Activated T-helper 2 cell treated with anti-CD3 and anti-CD28 coated beads, Interferon-gamma antibody, Interleukin-2, Interleukin-4, amounts not matched to agents 10 μg/mL and 5 μg/mL and 100 μg/mL, durations not matched to agents 14 hours and 24 hours and 36 hours (primary cell): ENCODE results near the gene HSD17B8. TPM values are rescaled to one million over a fixed set of nuclear protein-coding genes. Genes with fewer than 3 reads are reported as not detected.

Experiments used
- DNase-seq: peaks from one replicate; pipeline ENCODE4 v3.0.0; 2021; ENCODE audit warnings: low spot score
- H3K27ac Mint-ChIP-seq: one replicate; pipeline ENCODE4 v1.8.0; 2021; ENCODE audit warnings: mixed read lengths
- H3K27me3 Mint-ChIP-seq: one replicate; pipeline ENCODE4 v1.8.0; 2021; ENCODE audit warnings: low read depth, mixed read lengths
- H3K36me3 Mint-ChIP-seq: one replicate; pipeline ENCODE4 v1.8.0; 2021; ENCODE audit warnings: low read depth, mixed read lengths
- H3K4me1 Mint-ChIP-seq: one replicate; pipeline ENCODE4 v1.8.0; 2021; ENCODE audit warnings: low read depth, mixed read lengths
- H3K4me3 Mint-ChIP-seq: one replicate; pipeline ENCODE4 v1.8.0; 2021; ENCODE audit warnings: low read depth, mild to moderate bottlenecking, moderate library complexity, mixed read lengths
- H3K9me3 Mint-ChIP-seq: one replicate; pipeline ENCODE4 v1.8.0; 2021; ENCODE audit warnings: mixed read lengths
- intact Hi-C: fragments of 100-400 bp; cut with micrococcal nuclease; formaldehyde crosslinking; loops from one replicate; pipeline ENCODE4 v1.15.1; 2023
- total RNA-seq: library from RNA; stranded (reverse); gene quantifications from 2 replicates; pipeline ENCODE4 v1.2.3, GENCODE V29; 2022

The HSD17B8 gene
- total RNA-seq, 1 donor from 2014 or later = 14.7 TPM

- Mint-ChIP-seq H3K4me1 (peaks cover 10% of the 10 kb centered on the region), H3K36me3 (peaks cover 23% of the 10 kb centered on the region), H3K27ac (no peak overlapping the region), H3K27me3 (peaks cover 50% of the 10 kb centered on the region), H3K4me3 (no peak overlapping the region), H3K9me3 (no peaks in the 10 kb centered on the region)
- intact Hi-C loops = no loop called here
- DNase-seq = no peak
Measured at GRCh38 chr6:33190504-33191107, 13.8 kb upstream of the HSD17B8 start.

GRCh38 chr6:33191383-33192104 lies 12.9 kb upstream of the HSD17B8 start:
- Mint-ChIP-seq H3K4me1 (peaks cover 10% of the 10 kb centered on the region), H3K36me3 (peaks cover 32% of the 10 kb centered on the region), H3K27ac (no peak overlapping the region), H3K9me3 (no peaks in the 10 kb centered on the region), H3K4me3 (no peak overlapping the region), H3K27me3 (peaks cover 47% of the 10 kb centered on the region)
- intact Hi-C loops = no loop called here
- DNase-seq = no peak

- no peak within 1 kb of the TSS for H3K27ac Mint-ChIP-seq
- no peaks in the 10 kb centered on the region for H3K9me3 Mint-ChIP-seq
- peaks cover 44% of the 10 kb centered on the region for H3K27me3 Mint-ChIP-seq
- peaks cover 36% of the 10 kb centered on the region for H3K36me3 Mint-ChIP-seq
- no peak within 1 kb of the TSS for H3K4me3 Mint-ChIP-seq
- H3K4me1 Mint-ChIP-seq = peaks cover 11% of the 10 kb centered on the region
- intact Hi-C loops = no loop called here
- DNase-seq = no peak
Measured at GRCh38 chr6:33192105-33192646, 12.3 kb upstream of the HSD17B8 start, which contains the start of gene COL11A2. Gene COL11A2 (minus strand): TSS chr6:33192467. CDS start chr6:33192240, 227 bp downstream.

GRCh38 chr6:33192671-33193602 lies 11.5 kb upstream of the HSD17B8 start:
- H3K27me3 Mint-ChIP-seq = peaks cover 39% of the 10 kb centered on the region
- H3K4me1 Mint-ChIP-seq = peaks cover 10% of the 10 kb centered on the region
- no peak overlapping the region for H3K4me3 Mint-ChIP-seq
- intact Hi-C loops = no loop called here
- no peak for DNase-seq
- no peaks in the 10 kb centered on the region for H3K9me3 Mint-ChIP-seq
- no peak overlapping the region for H3K27ac Mint-ChIP-seq
- H3K36me3 Mint-ChIP-seq = peaks cover 41% of the 10 kb centered on the region

GRCh38 chr6:33193619-33194018 lies 10.8 kb upstream of the HSD17B8 start:
- intact Hi-C loops = no loop called here
- Mint-ChIP-seq H3K36me3 (peaks cover 41% of the 10 kb centered on the region), H3K4me3 (no peak overlapping the region), H3K9me3 (no peaks in the 10 kb centered on the region), H3K4me1 (peaks cover 10% of the 10 kb centered on the region), H3K27me3 (peaks cover 34% of the 10 kb centered on the region), H3K27ac (no peak overlapping the region)
- no peak for DNase-seq

GRCh38 chr6:33194431-33194979 lies 9.9 kb upstream of the HSD17B8 start:
- no peaks in the 10 kb centered on the region for H3K9me3 Mint-ChIP-seq
- H3K27ac Mint-ChIP-seq = no peak overlapping the region
- peaks cover 16% of the 10 kb centered on the region for H3K4me1 Mint-ChIP-seq
- H3K36me3 Mint-ChIP-seq = peaks cover 45% of the 10 kb centered on the region
- DNase-seq = no peak
- H3K27me3 Mint-ChIP-seq = peaks cover 31% of the 10 kb centered on the region
- intact Hi-C loops = no loop called here
- no peak overlapping the region for H3K4me3 Mint-ChIP-seq

GRCh38 chr6:33195304-33196165 lies 8.9 kb upstream of the HSD17B8 start:
- Mint-ChIP-seq H3K27ac (no peak overlapping the region), H3K27me3 (peaks cover 25% of the 10 kb centered on the region), H3K9me3 (no peaks in the 10 kb centered on the region), H3K4me1 (peaks cover 18% of the 10 kb centered on the region), H3K36me3 (peaks cover 45% of the 10 kb centered on the region), H3K4me3 (no peak overlapping the region)
- intact Hi-C loops = loop anchor here (2.0 kb wide), 1 partner anchor 71 kb away; no protein-coding TSS in a partner anchor
- DNase-seq = no peak

GRCh38 chr6:33197431-33198048 lies 6.9 kb upstream of the HSD17B8 start:
- intact Hi-C loops = loop anchor here (1.0 to 2.0 kb wide), 2 partner anchors 36 to 73 kb away; no protein-coding TSS in a partner anchor
- peaks cover 31% of the 10 kb centered on the region for H3K4me1 Mint-ChIP-seq

GRCh38 chr6:33198159-33198852 lies 6.1 kb upstream of the HSD17B8 start:
- peak overlapping the region; percentile 67 for H3K27ac Mint-ChIP-seq
- H3K9me3 Mint-ChIP-seq = no peaks in the 10 kb centered on the region
- DNase-seq = no peak
- H3K4me3 Mint-ChIP-seq = peak overlapping the region; percentile 100
- H3K27me3 Mint-ChIP-seq = peaks cover 3% of the 10 kb centered on the region
- peaks cover 71% of the 10 kb centered on the region for H3K36me3 Mint-ChIP-seq
- H3K4me1 Mint-ChIP-seq = peaks cover 36% of the 10 kb centered on the region
- intact Hi-C loops = no loop called here

More at GRCh38 chr6:33197431-33198048, 6.9 kb upstream of the HSD17B8 start:
- DNase-seq = peak; percentile 29
- H3K36me3 Mint-ChIP-seq = peaks cover 64% of the 10 kb centered on the region
- H3K4me3 Mint-ChIP-seq = peak overlapping the region; percentile 64
- H3K27me3 Mint-ChIP-seq = peaks cover 8% of the 10 kb centered on the region
- H3K27ac Mint-ChIP-seq = peak overlapping the region; percentile 41
- no peaks in the 10 kb centered on the region for H3K9me3 Mint-ChIP-seq

GRCh38 chr6:33198853-33199436 lies 5.5 kb upstream of the HSD17B8 start:
- peaks cover 41% of the 10 kb centered on the region for H3K4me1 Mint-ChIP-seq
- peak overlapping the region; percentile 67 for H3K27ac Mint-ChIP-seq
- intact Hi-C loops = no loop called here
- no peak for DNase-seq
- H3K36me3 Mint-ChIP-seq = peaks cover 71% of the 10 kb centered on the region
- H3K9me3 Mint-ChIP-seq = no peaks in the 10 kb centered on the region
- no peaks in the 10 kb centered on the region for H3K27me3 Mint-ChIP-seq
- H3K4me3 Mint-ChIP-seq = peak overlapping the region; percentile 100
